GM12864 (cell line): ENCODE measurements around the gene NDUFA1.
A peak's percentile ranks its signal among the peaks of the same experiment; 100 is the strongest.
"Not testable (repeated sequence)": the region's sequence is repeated elsewhere in the genome, so short reads cannot be mapped to it uniquely, and the experiment has no call there.

Experiments used
- DNase-seq: peaks from one replicate; pipeline ENCODE4 v3.0.0-alpha.2; 2011; ENCODE audit warnings: low read depth
- H3K4me3 ChIP-seq: 2 replicates; pipeline ENCODE4 v1.5.1; 2011; ENCODE audit warnings: mild to moderate bottlenecking, low read depth, low read length, control low read depth
- TF ChIP-seq, protein P1 (sequence below): IDR thresholded peaks from 2 replicates; pipeline ENCODE4 v1.5.1; 2011; ENCODE audit warnings: low read depth, mild to moderate bottlenecking, moderate library complexity, low read length, control low read depth, inconsistent platforms; ENCODE audit errors: missing control alignments

NDUFA1 gene

DNA sequence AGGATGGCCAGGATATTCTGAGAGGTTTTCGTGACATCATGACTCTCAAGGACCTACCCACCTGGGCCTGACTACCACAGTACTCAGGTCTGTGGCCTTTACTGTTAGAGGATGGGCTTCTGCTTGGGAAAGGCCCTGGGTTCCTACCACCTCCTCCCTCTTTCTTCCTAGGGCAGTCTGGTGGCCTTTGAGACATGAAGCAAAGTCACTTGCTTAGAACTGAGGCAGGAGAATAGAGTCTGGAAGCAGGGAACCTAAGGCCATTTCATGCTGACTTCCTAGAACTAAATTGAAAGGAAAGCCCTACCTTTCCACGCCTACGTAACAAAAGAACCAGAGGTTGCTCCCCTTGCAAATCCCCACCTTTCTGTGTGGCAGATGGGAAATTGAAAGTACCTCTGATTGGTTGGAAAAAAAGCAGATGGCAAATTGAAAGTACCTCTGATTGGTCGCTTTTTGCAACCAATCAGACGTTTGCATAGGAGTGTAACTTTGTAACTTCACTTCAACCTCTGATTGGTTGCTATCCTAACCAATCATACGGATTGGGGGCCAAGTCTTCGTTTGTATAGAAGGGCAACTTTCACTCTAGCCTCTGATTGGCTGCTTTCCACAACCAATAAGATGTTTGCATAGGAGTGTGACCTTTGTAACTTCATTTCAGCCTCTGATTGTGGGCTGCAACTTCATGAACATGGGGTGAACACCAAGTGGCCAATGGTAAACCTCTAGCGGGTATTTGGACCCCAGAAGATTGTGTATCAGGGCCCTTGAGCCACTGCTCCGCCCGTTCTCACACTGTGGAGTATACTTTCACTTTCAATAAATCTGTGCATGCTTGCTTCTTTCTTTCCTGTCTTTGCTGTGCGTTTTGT, 14.2 kb downstream of the NDUFA1 start:
- DNase-seq = no peak
- no peak overlapping the region for H3K4me3 ChIP-seq
- TF ChIP-seq, protein P1, sequence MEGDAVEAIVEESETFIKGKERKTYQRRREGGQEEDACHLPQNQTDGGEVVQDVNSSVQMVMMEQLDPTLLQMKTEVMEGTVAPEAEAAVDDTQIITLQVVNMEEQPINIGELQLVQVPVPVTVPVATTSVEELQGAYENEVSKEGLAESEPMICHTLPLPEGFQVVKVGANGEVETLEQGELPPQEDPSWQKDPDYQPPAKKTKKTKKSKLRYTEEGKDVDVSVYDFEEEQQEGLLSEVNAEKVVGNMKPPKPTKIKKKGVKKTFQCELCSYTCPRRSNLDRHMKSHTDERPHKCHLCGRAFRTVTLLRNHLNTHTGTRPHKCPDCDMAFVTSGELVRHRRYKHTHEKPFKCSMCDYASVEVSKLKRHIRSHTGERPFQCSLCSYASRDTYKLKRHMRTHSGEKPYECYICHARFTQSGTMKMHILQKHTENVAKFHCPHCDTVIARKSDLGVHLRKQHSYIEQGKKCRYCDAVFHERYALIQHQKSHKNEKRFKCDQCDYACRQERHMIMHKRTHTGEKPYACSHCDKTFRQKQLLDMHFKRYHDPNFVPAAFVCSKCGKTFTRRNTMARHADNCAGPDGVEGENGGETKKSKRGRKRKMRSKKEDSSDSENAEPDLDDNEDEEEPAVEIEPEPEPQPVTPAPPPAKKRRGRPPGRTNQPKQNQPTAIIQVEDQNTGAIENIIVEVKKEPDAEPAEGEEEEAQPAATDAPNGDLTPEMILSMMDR = no peak

DNA sequence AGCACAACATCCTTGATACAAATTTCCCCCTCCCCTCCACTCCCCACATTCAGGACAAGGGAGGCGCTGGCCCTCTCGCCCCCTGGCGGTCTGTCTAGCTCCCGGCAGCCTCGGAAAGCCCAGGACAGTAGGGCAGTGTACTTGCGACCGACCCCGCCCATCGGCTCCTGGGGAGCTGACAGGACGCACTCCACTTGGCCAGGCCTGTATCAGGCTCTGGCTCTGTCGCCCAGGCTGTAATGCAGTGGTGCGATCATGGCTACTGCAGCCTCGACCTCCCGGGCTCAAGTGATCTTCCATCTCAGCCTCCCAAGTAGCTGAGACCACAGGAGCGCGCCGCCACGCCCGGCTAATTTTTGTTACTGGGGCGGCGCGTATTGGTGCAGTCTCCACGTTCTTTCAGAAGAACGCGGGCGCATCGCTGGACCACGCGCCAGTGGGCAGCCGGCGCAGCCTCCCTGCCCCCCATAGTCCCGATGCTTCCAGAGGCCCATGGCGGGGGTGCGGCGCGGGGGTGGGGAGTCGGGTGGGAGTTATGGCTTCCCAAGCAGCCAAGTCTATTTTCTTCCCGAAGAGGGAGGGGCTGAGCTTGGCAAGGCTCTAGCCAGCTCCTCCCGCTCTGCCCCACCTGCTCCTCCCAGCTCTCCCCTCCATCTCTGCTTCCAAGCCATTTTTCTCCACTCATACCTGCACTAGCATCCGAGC, 16.2 kb downstream of the NDUFA1 start:
- peak overlapping the region; percentile 40 for H3K4me3 ChIP-seq

DNA sequence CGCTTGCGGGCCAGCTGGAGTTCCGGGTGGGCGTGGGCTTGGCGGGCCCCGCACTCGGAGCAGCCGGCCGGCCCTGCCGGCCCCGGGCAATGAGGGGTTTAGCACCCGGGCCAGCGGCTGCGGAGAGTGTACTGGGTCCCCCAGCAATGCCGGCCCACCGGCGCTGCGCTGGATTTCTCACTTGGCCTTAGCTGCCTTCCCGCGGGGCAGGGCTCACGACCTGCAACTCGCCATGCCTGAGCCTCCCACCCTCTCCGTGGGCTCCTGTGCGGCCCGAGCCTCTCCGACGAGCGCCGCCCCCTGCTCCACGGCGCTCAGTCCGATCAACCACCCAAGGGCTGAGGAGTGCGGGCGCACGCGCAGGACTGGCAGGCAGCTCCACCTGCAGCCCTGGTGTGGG, 19.0 kb downstream of the NDUFA1 start:
- not testable (repeated sequence) for DNase-seq, H3K4me3 ChIP-seq

More for the DNA sequence above, 16.2 kb downstream of the NDUFA1 start:
- TF ChIP-seq, protein P1 = peak; percentile 71
- DNase-seq = peak; percentile 16

DNA sequence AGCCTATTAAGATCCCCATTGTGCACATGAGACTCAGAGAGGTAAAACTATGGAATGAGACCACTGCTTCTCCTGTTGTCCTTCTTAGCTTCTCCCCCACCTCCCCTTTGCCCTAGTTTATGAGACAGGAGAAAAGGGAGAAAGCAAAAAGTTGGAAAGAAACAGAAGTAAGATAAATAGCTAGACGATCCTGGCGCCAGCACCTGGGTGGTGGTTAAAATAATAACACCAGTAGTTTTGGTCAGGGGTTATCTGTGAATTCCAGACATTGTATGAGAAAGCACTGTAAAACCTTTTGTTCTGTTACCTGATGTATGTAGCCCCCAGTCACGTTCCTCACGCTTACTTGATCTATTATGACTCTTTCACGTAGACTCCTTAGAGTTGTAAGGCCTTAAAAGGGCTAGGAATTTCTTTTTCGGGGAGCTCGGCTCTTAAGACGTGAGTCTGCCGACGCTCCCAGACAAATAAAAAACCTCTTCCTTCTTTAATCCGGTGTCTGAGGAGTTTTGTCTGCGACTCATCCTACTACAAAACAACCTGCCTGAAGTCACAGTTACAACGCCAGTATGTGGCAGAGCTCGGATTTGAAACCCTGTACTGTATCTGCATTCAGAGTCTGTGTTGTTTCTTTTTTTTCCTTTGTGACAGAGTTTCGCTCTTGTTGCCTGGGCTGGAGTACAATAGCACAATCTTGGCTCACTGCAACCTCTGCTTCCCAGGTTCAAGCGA, 20.5 kb downstream of the NDUFA1 start:
- not testable (repeated sequence) for H3K4me3 ChIP-seq, DNase-seq

DNA sequence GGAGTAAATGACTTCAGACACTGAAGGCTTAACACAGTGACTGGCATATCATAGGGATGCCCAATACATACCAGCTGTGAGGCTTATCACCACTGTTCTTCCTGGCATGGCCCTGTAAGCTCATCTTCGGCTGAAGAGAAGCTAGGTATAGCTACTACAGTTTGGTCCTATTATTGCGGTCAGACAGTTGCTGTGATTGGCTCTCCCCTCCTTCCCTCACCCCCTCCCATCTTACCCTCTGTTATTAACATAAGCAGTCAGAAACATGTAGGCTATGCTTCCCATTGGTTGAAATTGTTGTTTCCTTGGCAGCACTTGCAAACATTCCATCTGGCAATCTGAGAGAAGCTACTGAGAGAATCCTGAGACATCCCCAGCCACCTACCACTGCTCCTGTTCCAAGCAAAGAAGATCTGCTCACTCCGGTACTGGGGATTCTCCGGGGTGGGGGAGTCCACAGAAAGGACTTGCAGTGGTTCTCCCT, 24.3 kb downstream of the NDUFA1 start, which contains the start of gene AKAP14:
TSS of gene AKAP14 (plus strand) at position 51 of the 484 bp plus-strand sequence. CDS start 7,331 bp downstream, outside the sequence.
- DNase-seq = no peak
- TF ChIP-seq, protein P1 = no peak
- no peak within 1 kb of the TSS for H3K4me3 ChIP-seq

DNA sequence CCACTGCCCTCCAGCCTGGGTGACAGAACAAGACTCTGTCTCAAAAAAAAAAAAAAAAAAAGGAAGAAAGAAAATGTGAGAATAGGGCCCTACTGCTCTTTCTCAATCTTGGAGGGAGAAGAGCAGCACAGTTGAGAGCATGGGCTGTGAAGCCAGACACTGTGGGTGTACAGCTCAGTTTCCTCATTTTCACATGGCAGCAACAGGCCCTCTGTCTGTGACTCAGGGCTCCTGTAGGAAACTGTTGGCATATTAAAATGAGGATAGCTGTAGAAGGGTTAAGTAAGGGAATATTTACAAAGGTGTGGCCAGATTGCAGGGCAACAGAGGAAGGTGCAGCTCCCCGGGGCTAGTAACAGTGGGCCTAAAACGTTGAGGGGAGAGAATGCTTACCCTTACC, 27.5 kb downstream of the NDUFA1 start:
- TF ChIP-seq, protein P1 = no peak
- H3K4me3 ChIP-seq = no peak overlapping the region
- DNase-seq = no peak

DNA sequence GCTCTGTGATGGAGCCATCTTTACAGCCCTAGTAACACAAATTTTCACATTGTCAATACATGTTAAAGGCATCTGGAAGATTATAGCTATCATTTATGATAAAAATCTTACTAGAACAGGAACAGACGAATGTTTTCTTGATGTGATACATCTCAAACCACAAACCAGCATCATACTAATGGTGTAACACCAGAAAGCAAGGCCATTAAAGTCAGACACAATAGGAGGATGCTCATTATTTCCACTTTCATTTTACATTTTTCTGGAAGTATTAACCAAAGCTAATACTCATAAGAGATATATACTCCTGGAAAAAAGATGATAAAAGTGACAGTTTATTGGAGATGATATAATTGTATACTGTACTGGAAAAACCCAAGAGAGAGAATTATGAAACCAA, 29.3 kb downstream of the NDUFA1 start:
- no peak overlapping the region for H3K4me3 ChIP-seq
- no peak for DNase-seq
- TF ChIP-seq, protein P1 = no peak
